HG03558 (cell line): Measurements from ENCODE around the gene CHRDL1.

Source experiments
- ATAC-seq: cut with Tn5 transposase; IDR thresholded peaks from one replicate; pipeline ENCODE4 v1.9.1; 2021; ENCODE audit warnings: moderate number of reproducible peaks; ENCODE audit not compliant: unreplicated experiment; ENCODE audit errors: extremely low read depth

Gene CHRDL1

GRCh38 chrX:110745288-110745687, 50.3 kb downstream of the CHRDL1 start:
- ATAC-seq = no peak

DNA sequence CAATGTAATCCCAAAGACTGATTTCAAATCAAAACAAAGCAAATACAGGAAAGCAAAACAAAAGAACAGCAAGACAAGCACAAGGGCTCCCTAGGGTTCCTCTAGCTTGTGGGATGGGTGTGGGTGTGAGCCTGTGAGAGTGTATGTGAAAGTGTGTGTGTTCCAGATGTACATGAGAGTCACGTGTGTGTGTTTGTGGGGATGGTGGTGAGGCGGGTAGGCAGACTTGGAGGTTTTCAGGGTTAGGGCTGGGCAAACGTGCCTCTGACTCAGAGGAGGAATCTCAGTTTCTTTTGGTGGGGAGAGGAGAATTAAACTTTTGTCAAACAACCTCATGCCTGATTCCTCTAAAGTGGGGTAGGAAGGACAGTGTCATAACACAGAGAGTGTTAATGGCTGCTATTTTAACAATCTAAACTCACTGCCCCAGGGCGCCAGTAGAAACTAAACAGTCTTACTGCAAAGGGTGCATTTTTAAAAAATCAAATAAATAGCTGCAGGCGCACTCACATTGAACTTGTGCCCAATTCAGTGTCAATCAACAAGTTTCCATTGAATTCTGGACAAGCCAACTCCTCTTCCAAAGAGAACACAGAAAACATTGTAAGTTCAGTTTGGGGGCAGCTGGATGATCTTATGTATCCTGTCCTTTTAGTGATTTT, 51.8 kb downstream of the CHRDL1 start:
- ATAC-seq = no peak

DNA sequence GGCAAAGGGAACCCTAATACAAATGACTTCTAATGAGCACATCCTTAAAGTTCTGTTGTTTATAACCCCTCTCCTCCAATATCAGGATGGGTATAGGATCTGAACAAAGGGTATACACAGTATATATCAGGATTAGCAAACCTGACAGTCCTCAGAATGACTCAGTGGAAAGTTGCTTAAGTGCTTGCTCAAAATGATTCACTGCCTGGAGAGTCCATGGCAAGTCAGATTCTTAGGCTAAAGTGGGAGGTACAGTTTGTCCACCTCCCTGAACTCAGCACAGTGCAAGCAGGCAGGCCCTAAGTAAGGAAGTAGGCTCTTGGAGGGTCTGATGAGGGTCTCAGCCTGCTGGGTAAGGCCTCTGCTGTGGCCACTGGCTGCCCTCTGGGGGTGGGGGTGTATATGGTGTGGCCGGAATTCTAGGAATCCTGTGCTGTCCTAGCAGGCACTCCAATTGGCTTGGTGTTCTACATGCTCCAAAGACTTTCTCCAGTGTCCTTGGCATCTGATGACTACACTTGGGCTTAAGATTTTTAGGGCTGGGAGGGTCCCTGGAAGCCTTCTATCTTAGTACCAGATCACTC, 54.3 kb downstream of the CHRDL1 start:
- no peak for ATAC-seq

DNA sequence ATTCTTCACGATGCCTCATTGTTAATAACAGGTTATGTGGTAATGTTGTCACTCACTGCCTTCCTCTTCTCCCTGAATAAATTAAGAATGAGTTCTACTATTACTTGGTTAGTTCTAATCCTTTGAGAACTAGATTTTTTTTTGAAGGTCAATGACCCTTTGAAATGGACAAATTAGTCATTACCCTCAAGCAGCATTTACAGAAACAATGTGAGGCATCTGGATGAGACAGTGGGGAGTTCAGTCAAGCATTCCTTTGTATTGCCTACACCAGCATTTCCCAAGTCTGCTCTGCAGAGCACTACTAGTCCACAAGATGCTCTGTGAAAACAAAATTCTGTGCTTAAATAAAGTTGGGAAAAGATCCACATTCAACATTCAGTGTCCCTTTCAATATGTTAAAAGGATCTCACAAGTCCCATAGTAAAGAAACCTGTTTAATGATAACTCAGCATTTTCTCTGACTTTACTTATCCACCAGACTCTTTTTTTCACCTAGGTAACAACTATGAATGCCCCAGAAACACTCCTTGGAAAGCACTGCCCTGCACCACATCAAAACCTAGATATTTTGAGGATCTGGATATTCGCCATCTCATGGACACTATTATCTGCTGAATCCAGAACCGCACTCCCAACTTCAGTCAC, 60.6 kb downstream of the CHRDL1 start:
- no peak for ATAC-seq

DNA sequence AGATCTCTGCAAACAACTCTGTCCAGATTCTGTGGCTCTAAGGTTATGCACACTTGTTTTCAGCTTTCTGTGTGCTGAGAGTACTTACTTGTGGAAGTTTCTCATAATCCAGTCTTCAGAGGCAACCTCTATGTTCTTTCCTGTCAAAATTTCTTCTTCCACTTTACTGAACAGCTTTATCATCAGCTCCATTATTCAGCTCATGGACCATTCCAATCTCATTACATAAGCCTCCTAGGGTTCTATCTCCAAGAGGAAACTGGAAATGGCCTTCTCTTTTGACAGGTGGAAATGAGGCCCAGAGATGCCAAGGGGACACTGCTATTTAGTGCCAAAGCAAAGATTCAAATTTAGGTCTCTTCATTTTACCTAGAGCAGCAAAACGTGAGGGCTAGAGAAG, 61.3 kb downstream of the CHRDL1 start:
- ATAC-seq = no peak

GRCh38 chrX:110733166-110733565, 62.5 kb downstream of the CHRDL1 start:
- ATAC-seq = no peak

DNA sequence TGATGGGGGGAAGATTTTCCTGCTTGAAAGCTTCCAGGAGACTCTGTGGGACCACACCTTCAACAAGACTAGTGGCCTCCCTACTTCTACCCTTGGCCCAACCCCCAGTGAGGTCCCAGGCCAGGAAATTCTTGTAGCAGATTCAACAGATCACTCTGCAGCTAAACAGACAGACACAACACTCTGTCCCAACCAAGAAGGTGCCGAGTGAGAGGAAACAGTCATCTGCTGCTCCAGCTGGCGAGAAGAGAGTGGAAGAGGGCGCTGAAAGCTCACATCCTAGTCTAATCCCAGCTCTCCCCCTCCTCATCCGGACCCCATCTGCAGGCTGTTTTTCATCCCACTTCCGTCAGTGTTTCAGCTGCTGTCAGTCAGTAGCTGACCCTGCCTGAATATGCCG, 63.4 kb downstream of the CHRDL1 start:
- no peak for ATAC-seq

GRCh38 chrX:110723844-110724243, 71.8 kb downstream of the CHRDL1 start:
- ATAC-seq = no peak

DNA sequence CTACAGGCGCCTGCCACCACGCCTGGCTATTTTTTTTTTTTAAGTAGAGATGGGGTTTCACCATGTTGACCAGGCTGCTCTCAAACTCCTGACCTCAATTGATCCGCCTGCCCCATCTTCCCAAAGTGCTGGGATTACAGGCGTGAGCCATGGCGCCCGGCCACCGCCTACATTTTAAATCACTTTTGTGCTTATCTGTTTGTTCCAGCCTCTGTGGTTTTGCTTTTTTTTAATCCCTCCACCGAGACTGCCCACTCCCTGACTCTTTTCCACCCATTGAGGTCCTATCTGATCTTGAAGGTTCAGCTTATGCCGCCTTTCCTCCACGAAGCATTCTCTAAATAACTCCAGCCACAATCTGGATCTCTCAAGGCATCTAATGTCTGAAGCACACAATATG, 73.5 kb downstream of the CHRDL1 start:
- ATAC-seq = no peak

DNA sequence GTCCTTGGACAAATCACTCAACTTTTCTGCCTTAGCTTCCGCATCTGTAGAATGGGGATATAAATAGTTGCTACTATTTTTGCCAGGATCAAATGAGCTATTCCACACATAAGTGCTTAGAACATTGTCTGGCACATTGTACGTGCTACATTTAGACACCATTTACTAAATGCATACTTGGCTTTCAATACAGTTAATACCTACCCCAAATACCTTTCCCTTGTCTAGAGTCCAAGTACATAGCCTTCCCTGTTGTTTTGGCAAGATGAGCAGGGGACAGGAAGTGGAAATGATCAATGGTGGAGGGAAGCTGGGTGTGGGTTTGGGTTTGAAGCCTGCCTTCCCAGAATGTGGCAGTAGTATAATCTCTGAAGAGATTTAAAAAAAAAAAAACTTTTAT, 82.0 kb downstream of the CHRDL1 start:
- ATAC-seq = no peak

- no peak for ATAC-seq
Measured at GRCh38 chrX:110706446-110706845, 89.2 kb downstream of the CHRDL1 start.

DNA sequence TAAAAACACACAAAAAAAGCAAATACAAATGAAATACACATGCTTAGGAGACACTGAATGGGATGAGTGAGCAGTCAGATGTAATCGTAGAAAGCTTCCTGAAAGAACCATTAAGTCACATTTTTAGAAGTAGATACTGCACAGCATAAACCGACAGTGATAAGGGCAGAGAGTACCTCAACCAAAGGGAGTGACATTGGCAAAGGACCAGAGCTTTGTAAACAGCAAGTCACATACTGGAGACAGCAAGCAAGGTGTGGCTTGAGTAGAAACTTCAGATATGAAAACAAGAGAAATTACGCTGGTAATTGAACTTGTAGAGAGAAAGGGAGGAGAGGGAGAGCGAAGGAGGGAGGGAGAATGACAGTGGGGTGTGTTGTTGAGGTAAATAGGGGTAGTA, 92.0 kb downstream of the CHRDL1 start:
- no peak for ATAC-seq

GRCh38 chrX:110699109-110699508, 96.5 kb downstream of the CHRDL1 start:
- ATAC-seq = peak; percentile 27

- ATAC-seq = peak; percentile 41
Measured at GRCh38 chrX:110698696-110699095, 96.9 kb downstream of the CHRDL1 start.

DNA sequence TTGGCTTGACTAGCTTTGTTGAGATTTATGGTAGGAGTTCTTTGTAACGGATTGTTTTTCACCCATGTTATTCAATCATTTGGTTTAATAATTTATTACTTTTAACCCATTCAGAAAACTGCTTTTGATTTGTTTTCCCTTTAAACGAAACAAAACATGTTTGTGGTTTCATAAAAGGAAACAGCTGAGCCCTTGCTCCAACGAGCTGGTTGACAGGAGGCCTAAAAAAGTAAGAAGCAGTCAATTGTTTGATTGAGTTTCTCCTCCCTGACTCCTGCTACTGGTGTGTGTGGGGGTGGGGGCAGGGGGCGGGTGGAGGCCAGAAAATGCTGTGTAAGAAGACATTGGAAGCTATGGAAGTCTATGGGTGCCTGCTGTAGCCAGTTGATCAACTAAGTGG, 102.8 kb downstream of the CHRDL1 start:
- no peak for ATAC-seq

DNA sequence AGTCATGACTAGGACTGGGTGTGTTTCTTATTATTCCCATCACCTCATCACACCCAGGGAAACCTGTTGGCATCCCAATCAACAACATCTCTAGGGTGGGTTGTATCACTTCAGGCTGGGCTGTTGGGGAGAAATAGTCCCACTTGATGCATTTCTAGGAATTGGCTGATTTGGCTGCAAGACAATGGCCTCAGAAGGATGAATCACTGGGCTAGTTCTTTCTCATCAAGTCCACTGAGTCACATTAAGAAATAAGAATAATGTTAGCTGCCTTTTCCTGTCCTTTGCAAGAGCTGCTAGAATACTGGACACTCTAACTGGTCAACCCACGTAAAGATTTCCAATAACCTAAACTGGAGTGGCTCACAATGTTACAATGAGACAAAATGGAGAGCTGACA, 104.2 kb downstream of the CHRDL1 start:
- no peak for ATAC-seq

DNA sequence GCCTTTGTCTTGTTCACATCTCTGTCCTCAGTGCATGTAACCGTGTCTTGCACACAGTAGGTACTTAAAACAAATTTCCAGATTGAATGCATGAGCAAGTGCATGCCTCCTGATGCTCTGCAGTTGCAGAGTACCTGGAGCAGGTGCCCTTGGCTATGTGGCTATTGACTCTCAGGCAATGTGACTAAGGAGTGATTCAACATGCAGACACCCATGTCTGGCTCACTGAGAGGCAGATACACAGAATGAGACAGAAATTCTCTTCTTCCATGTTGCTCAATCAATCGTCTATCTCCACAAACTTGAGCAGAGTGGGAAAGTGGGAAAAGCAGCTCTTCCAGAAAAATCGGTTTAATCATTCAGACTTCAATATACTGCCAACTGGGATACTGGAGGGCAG, 111.0 kb downstream of the CHRDL1 start:
- ATAC-seq = no peak

- no peak for ATAC-seq
Measured at GRCh38 chrX:110683925-110684324, 111.7 kb downstream of the CHRDL1 start.

DNA sequence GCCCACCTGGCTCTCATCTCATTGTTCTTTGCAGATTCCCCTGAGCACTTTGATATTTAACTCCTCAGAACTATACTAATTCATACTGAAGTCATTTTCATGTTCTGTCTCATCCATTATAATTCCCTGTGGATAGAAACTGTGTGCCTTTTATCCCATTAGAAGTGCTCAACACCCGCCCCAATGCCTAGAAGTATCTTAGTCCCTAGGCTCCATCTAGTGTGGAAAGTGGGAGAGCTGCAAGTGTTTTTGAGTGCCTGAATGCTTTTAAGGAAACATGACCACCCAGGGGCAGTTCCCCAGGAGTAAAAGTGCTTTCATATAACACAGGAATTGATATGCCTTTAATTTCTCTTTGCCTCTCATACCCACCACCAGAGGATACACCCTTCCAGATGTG, 117.0 kb downstream of the CHRDL1 start:
- ATAC-seq = no peak

- ATAC-seq = no peak
Measured at GRCh38 chrX:110675886-110676285, 119.7 kb downstream of the CHRDL1 start.

DNA sequence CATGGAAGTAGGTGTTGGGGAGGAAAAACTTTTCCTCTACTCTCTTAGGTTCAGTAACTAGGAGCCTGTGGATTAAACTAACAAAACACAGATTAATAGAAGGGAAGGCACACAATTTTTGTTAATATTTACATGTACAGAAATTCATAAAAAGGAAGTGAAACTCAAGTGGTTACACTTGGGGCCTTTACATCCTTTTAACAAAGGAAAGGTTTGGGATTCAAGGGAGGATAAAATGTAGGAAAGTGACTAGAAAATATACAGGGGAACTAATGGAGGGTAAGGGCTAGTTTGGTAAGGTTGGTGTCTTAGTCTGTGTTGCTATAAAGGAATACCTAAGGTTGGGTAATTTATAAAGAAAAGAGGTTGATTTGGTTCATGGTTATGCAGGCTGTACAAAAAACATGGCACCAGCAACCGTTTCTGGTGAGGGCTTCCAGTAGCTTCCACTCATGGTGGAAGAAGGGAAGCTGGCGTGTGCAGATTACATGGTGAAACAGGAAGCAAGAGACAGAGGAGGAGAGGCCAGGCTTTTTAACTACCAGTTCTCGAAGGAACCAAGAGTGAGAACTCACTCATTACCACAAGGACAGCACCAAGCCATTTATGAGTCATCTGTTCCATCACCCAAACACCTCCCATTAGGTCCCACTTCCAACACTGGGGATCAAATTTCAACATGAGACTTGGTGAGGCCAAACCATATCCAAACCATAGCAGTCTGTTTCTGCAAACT, 124.4 kb downstream of the CHRDL1 start:
- peak; percentile 89 for ATAC-seq
